ENCODE data around the gene SDC1.

Gene SDC1

DNA sequence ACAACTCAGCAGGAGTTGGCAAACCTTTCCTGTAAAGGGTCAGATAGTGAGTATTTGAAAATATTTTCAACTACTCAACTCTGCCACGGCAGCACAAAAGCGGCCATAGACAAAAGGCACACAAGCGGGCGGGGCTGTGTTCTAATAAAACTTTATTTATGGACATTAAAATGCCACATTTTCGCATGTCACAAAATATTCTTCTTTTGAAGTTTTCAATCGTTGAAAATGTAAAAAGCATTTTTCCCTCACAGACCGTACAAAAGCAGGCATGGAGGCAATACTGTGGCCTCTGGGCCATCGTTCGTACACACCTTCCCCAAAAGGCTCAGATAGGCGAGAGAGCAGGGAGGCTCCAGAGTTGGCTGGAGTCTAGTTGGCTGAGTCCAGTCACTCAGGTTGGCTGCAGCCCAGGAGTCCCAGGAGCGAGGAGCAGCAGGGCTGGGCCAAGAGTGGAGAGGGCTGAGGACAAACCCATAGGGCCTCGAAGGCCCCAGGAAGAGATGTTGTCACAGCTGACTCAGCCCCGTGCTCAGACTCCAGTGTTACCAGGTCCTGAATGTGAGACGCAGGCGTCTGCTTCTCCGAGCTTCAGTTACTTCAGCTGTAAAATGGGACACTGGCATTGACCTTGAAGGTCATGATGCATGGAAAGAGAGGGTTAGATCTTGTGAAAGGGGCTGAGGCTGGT, 42.5 kb downstream of the SDC1 start:
- FAIRE-seq = no peak

DNA sequence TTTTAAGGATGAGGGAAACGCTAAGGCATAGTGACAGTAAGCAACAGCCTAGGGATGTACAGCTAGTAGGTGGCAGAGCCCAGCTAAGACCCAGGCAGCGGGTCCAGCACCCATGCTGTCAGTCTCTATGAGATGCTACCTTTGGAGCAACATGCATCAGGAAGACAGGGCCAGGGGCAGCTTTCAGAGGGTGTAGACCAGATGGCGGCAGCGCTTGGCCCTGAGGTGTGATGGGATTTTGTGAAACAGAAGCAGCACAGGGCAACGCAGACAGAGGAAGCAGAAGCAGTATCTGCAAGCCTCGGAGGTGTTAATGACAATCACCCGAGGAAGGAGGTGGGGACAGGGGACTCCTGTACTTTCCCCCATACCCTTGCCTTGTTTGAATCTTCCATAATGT, 43.2 kb downstream of the SDC1 start:
- FAIRE-seq = no peak

DNA sequence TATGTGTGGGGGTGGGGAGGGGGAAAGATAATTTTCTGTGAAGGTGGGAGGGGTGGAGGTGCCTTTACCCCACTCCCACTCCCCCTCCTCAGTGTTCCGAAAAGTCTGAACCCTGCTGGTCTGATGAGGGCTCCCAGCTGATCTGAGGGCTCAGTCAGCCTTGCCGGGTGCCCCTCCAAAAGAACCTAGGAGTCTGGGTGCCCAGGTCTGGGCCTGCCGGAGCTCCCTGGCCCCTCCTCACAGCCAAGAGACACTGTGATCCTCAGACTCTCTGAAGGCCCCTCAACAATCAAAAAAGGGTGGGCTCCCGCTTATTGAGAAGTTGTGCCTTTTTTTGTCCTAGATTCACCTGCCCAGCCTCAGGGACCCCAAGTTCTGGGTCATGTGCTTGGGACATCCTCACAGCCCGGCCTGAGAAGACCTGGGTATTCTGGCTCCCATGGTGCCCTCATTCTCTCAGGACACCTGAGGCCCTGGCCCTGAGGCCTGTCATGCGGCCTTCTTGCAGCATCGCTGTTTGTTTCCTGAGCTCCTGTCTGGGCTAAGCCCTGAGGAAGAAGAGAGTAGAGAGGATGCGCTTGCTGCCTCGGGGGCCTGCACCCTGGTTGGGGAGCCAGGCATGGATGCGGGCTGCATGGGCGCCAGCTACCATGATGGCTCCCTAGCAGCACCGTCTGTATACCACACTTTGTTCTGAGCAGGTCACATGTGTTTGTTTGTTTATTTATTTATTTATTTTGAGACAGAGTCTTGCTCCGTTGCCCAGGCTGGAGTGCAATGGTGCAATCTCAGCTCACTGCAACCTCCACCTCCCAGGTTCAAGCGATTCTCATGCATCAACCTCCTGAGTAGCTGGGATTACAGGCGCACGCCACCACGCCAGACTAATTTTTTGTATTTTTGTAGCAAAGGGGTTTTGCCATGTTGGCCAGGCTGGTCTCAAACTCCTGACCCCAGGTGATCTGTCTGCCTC, 44.0 kb downstream of the SDC1 start:
- no peak for FAIRE-seq

DNA sequence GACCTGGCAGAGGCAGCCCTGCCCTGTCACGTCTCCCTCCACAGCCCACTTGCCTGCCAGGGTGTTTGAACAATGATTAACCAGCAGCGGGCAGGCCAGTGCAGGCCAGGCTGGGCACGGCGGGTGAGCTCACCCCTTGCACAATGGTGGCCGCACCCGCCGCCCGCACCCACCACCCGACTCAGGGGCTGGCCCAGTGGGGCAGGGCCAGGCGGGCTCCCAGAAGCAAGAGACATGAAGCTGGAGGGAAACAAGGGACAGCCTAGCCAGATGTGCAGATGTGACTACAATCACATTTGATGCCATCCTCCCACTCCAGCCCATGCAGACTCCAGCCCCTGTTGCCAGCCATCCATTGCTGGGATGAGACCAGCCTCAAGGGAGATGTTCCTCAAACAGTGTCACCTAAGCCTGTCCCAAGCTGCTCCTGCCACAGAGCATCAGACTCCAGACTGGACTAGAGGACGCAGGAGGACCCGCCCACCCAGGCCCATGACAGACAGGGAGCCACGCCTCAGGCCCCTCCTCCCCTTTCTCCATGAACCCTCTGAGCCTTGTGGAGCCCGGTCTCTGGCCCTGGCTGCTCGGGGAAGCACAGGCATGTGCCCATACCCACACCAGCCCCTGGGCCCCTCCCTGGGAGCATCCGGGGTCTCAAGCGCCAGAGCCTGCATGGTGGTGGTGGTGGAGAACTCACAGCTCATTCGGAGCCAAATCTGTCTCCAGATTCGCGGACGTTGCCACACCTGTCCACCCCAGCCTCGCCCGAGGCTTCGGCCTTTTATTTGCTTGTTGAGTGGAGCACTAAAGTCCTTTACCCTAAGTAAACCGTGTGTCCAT, 45.0 kb downstream of the SDC1 start:
- FAIRE-seq = no peak

DNA sequence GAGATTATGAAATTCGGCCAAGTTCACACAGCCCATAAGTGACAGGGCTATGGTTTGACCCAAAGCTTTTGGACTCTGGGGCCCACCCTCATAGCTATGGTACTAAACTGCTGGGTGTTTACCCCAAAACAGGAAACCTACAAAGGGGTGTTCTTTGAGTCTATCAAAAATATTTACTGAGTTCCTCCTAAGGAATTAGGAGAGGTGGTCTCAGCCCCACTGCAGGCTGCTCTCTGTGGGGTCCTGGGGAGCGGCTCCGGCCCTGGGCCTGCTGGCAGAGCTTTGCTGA, 45.5 kb downstream of the SDC1 start:
- no peak for FAIRE-seq

DNA sequence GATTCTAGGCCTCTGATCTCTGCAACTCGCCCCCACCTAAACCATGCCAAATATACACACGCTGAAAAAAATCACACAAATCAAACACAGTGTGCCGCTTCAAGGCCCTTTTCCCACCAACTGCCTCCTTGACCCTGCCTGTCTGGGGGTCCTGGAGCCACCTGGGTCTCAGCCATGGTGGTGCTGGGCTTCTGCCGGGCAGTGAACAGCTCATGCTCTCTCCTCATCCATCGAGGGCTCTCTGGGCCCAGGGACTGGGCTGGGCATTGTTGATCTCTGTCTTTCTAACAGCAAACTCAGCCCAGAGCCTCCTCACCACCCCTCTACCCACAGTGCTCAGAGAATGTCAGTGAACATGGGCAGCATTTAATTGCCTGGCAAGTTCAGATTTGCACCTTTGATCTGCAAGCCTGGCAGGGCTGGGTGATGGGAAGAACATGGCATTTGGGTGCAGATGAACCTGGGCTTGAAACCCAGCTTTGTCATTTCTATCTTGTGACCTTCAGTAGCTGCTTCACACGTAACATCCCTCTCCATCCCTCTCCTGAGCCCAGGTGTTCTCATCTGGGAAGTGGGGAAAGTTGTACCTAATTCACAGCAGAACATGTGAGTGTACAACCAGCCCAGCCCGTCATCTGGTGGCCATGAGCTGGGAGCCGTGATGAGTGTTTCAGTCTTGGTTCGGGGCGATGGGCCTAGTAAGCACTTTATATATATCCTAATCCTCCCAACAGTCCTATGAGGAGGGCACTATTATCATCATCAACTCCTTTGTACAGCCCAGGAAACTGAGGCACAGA, 46.1 kb downstream of the SDC1 start:
- FAIRE-seq = no peak

DNA sequence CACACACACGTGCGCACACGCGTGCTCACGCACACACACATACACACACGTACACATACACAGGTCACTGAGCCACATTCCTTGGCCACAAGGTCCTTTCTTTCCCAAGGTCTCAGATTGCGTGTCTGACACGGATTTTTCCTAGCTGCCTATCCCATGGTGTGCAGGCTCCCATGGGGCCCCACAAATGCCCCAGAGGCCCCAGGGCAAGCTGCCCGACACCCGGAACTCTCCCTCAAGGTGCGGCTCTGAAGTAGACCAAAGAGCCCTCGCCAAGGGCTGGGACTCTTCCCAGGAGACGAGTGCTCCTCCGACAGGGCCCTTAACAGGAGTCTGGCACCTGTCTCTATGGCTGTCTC, 46.7 kb downstream of the SDC1 start:
- no peak for FAIRE-seq

DNA sequence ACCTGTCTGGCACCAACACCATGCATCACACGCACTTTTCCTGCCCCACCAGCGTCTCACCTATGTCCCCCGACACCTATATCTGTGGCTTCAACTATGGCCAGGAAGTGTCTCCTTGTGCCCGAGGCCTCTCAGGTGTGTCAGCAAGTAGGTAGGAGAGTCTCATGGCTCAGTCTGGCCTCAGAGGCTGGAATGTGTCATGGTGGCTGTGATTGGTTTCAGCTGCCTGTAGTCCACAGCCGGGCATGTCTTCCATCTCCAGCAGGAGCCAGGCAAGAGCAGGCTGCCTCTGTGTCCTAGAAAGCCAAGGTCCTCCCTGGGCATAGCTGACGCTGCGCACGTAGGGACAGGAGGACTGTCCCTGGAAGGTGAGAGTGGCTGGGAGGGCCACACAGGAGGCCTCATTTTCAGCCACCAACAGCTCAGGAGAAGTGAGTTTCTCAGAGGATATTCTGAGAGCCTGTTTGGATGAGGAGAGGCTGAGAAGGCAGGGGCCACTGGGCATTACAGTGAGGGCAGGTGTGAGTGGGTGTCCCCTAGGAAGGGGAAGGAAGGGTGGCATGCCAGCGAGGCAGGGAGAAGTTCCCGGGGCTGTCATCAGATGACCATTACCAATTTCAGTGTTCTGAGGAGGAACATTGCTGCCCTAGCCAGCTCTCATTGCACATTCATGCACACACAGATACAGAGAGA, 47.2 kb downstream of the SDC1 start:
- no peak for FAIRE-seq

DNA sequence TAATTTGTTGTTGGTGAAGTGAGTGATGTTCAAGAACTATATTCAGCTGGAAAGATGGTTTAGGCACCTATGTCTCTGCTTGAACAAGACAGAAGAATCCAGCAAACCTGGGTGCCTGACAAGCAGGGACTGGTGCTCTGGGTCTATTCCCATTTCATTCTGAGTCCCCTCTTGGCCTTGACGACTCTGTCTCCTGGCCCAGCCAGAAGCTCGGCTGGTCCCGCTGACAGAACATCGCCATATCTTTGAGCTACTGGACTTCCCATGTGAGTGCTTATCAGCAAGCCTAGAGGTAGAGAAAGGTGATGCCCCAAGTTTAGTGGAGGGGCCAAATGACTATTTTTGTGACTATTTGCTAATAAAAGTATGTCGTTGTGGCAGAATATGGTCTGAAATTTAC, 48.2 kb downstream of the SDC1 start:
- FAIRE-seq = no peak

DNA sequence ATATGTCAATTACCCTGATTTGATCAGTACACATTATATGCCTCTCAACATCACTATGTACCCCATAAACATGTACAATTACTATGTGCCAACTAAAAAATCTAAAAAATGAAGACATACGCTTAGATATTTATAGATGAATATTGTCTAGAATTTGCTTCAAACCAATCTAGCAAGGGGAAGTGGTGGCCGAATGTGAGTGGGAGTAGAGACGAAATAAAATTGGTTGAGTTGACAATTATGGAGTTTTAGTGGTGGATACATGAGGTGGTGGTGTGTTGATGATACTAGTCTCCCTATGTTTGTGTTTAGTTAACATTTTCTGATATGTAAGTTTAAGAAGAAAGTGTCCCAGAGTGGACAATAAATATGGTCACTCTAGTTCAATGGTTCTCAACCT, 49.0 kb downstream of the SDC1 start:
- no peak for FAIRE-seq

DNA sequence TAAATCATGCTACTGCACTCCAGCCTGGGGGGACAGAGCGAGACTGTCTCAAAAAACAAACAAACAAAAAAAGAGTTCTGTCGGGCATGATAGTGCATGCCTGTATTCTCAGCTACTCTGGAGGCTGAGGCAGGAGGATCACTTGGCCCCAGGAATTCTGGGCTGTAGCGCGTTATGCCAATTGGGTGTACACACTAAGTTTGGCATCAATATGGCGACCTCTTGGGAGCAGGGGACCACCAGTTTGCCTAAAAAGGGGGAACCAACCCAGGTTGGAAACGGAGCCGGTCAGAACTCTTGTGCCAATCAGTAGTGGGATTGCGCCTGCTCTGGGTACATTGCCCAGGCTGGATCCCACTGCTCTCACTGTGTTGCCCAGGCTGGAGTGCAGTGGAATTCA, 49.7 kb downstream of the SDC1 start:
- FAIRE-seq = no peak

DNA sequence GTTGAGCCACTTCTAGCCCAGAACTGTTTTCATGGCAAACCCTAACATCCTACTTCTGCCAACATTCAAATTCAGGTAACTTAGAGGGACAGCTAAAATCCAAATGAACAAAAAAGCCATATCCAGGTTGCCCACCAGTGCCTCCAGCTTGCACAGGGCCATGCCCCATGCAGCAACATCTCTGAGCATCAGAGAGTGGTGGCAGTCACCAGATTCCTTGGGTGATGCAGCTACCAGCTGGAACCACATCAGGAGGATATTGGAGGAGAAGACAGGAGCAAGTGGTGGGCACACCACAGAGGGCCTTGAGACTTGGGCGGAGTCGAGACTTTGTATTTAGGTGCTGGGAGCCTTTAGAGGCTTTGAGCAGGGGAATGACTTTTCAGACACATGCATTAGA, 50.5 kb downstream of the SDC1 start:
- no peak for FAIRE-seq

DNA sequence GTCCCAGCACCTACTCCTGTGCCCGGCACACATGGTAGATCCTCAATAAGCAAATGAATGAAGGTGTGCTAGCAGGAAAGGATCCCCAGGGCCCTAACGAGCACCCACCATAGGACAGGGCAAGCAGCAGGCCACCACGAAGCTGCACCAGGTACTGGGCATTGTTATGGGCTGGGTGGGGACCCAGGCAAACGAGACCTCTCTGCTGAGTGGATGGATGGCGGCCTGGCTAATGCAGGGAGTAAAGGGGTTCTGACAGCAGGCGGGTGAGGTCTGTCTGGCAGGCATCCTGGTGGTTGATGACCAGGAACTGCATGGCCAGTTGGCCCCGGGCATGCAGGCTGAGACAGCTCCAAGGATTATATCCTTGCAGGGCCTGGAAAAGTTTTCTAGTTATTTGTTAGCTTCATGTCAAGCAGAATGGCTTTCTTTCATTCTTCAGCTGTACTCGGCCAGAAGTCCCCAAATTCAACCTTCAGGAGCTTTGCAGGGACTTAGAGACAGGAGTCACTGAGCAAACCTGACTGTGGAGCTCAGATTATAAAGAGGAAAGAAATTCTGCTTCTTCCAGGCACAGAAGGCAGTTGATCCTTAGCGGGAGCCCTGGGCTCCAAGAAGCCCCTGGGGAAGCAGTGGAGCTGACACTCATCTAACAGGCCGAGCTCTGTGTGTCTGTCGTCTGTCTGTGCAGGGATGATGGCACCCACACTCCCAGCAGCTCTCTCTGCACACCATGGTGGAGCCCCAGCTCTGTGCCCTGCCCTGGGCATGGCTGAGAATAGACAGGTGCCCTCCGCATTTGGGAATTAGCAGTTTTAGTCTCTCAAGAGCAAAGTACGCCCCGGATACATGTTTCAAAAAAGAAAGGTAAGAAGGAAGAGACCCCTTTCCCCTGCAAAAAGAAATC, 51.2 kb downstream of the SDC1 start:
- FAIRE-seq = no peak

DNA sequence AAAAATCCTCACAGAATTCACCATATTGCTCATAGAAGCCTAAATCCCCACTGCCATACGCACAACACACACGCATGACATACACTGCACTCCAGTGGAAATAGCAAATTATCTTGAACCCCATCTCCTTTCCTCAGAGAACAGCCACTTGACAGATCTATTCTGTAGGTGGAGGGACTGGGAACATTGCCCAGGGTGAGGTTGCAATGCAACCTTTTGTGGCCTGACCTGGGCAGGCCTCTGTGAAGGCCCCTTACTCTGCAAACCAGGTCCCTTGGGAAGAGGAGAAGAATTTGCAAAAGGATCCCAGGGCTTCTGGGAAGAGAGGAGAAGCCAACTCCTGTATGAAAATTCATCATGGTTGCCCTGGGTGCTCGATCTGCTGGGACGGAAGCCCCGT, 51.9 kb downstream of the SDC1 start:
- FAIRE-seq = no peak

DNA sequence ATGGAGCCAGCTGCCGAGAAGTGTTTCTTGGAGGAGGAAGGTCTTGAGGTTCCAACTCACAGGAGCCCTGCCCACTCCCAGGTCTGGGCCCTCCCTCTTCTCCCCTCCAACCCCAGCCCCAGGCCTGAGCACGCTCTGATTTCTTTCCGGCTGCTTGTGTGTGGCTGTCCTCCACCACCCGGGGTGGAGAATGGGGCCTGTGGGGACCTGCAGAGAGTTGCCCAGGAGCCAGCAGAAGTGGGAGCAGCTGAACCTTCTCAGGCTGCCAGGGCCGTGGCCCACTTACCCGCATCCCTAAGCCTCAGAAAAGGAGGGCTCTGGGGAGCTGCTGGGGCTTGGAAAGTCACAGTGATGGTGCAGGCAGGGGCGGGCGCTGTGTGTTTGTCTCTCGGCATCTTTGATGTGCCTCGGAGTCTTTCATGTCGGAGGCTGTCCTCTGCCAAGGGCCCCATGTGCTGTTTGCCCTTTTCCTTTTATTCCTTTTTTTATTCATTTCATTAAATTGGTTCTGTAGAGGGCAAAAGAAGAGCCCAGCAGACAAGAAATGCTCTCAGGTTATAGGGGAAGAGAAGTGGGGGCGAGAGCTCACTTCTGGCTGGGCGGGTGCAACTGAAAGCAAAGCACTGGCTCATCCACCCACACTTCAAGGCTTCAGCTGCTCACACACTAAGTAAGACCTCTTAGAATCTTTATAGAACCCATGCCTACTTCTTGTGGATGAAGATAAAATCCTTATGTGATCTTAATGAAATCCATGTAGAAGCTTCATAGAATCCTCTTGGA, 52.5 kb downstream of the SDC1 start:
- FAIRE-seq = no peak

DNA sequence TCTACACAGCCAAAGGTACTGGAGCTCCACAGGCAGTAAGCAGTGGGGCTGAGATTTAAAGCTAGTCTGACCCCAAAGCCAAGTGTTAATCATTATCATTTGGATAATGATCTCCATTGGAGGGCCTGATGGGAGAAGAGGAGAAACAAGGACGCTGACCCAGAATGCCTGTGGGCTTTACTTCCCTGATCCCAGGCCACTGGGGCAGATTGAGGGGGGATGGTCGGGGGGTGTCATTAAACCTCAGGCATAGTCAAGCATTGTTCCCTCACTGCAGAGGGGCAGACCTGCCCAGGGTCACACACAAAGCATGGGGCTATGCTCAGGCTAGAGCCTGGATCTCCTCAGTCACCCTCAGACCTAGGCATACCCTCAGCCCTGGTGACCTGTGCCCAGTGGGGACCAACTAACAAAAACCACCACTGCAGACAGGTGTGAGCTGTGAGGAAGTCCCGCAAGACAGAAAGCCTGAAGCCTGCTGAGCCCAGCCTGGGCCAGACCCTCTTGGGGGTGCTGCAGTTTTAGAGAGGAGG, 53.4 kb downstream of the SDC1 start:
- no peak for FAIRE-seq

DNA sequence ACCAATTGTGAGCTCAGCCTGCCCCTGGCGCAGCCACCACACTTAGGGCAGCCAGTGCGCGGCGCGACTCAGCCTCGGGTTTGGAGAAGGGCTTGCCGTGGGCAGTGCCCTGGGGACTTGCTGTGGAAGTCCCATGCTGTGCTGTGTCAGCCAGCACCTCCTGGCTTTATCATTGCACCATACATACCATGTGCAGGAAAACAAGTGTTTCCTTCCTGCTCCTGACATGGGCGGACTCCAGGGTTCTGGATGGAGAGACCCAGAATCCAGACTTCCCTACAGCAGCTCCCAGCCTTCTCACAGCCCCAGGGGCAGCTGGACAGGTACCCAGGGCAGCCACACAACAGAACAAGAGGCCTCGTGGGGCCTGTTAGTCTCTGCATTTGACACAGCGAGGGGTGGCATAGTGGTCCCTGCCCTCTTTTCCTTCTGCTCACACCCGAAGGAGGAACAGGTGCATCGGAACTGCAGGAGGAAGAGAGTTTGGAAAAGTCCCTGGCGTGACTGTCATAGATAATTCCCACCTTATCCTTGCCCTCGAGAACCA, 54.2 kb downstream of the SDC1 start:
- no peak for FAIRE-seq

DNA sequence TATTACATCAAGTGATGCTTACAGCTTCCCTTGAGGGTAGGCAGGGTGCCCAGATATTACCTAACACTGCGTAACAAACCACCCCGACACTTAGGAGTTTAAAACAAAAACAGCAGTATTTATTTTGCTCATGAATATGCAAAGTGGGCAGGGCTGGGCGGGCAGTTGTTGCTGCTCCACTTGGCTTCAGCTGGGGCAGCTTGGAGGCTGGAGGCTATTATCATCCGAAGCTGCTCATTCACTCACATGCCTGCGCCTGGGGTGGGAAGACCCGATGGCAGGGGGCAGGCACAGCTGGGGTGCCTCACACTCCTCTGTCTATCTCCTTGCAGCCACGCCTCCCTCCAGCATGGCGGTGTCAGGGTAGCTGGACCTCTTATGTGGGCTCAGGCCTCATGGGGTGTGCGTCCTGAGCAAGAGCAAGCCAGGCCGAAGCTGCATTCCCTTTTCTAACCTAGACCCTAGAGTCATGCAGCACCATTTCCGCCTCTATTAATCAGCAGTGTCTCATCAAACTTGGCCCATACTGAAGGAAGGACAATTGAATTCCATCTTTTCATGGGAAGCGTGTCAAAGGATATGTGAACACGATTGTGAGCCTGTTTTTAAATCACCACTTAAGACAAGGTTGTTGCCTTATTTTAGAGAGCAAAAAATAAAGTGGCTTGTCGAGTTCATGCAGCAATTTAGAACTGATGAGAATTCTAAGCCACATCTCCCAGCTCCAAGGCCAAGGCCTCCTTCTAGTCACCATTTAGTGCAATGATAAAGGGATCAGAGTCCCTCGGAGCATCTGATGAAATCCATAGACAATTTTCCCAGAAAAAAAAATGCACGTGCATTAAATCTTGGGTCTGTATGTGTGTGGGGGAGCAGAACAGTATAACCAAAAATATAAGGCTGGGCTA, 54.9 kb downstream of the SDC1 start:
- no peak for FAIRE-seq

Measured in endometrium (tissue), 2 donors.